Ovary (tissue), 9 donors: Measurements from ENCODE around the gene TMEM132D. TPM values are rescaled to one million over a fixed set of nuclear protein-coding genes. Genes with fewer than 3 reads are reported as not detected.

Source experiments
- DNase-seq, 5 donors: peaks; one replicate each; pipeline ENCODE4 v3.0.0-alpha.2; 2019 to 2020
- H3K27ac ChIP-seq, 2 donors: fragments of 200-600 bp; one replicate each; pipeline versions ENCODE4 v1.5.1 to v1.8.0; 2019 to 2022
- H3K27me3 ChIP-seq: fragments of 200-600 bp; one replicate; pipeline ENCODE4 v1.8.0; 2022
- H3K36me3 ChIP-seq: fragments of 200-600 bp; sonication (generic); one replicate; pipeline ENCODE4 v1.5.1; 2019
- H3K4me1 ChIP-seq: one replicate; pipeline ENCODE4 v1.8.1; 2013; ENCODE audit warnings: mild to moderate bottlenecking, moderate library complexity; ENCODE audit not compliant: insufficient read depth
- H3K4me3 ChIP-seq: fragments of 200-600 bp; sonication (generic); one replicate; pipeline ENCODE4 v1.5.1; 2017
- H3K9me3 ChIP-seq, 2 donors: fragments of 200-600 bp in 1 of 2; sonication (generic) in 1 of 2; one replicate each; pipeline versions ENCODE4 v1.5.1 to v1.8.1; 2013 to 2019; ENCODE audit warnings: mild to moderate bottlenecking in 1 of 2, moderate library complexity in 1 of 2
- EP300 ChIP-seq: sonication (generic); formaldehyde crosslinking; IDR thresholded peaks from one replicate; pipeline ENCODE4 v1.6.1; 2017; ENCODE audit warnings: antibody characterized with exemption
- POLR2A ChIP-seq: fragments of 450-650 bp; IDR thresholded peaks from one replicate; pipeline ENCODE4 v1.6.1; 2017; ENCODE audit warnings: antibody characterized with exemption, mild to moderate bottlenecking, moderate library complexity
- WGBS, 3 donors: extraction: QIAGEN DNeasy Blood & Tissue Kit in 1 of 3; methylation state at CpG; one replicate each; pipeline versions ENCODE4 v1.1.5 to v1.1.7; 2013 to 2017; 5-methylcytosine and 5-hydroxymethylcytosine counted together
- intact Hi-C, 4 donors: fragments of 100-400 bp; cut with DNase I; formaldehyde crosslinking; loops; one replicate each; pipeline versions ENCODE4 v1.11.0 to v1.15.1; 2022 to 2023
- polyA plus RNA-seq, 2 donors: library from polyadenylated mRNA; stranded (reverse); fragments of 200-250 nt in 1 of 2; fragments of 350-450 nt in 1 of 2; fragmentation: Illumina TruSeq in 1 of 2; extraction: RNeasy Lipid Tissue Mini Kit (QIAGEN cat#74804) in 1 of 2; gene quantifications; one replicate each; pipeline ENCODE4 v1.2.3, GENCODE V29; 2013 to 2014
- total RNA-seq, 7 donors: library from RNA; depleted of rRNA in 2 of 7; stranded (reverse); fragments of >200 nt in 2 of 7; fragmentation: NEBNext Ultra II Directional in 3 of 7; extraction: Animal tissue kit (Norgen Biotek cat#: 25700) in 3 of 7; gene quantifications; one replicate each; pipeline versions ENCODE4 v1.1.0 to v1.2.4, GENCODE V29; 2016 to 2023
- TF ChIP-seq, protein P1 (sequence below), 3 donors: fragments of 450-650 bp in 2 of 3; fragments of 200-600 bp in 1 of 3; IDR thresholded peaks; one replicate each; pipeline versions ENCODE4 v1.5.1 to v1.8.0; 2016 to 2022; ENCODE audit warnings: antibody characterized with exemption in 3 of 3, mild to moderate bottlenecking in 1 of 3
- donor health status: DM: no; HTN: no; CAD: no; lungs with moderate emphysema.
- donor health status: DM: no; HTN: no; CAD: no.
- donor health status: Bipolar disorder and iron deficiency.
- donor health status: DM: yes; HTN: yes; CAD: no.
- donor health status: DM: no; HTN: no; CAD: no.
- donor health status: DM: yes; HTN: yes; CAD: no.

The TMEM132D gene
- total and polyA plus RNA-seq, 9 donors: 0.04 TPM; not detected in 8

DNA sequence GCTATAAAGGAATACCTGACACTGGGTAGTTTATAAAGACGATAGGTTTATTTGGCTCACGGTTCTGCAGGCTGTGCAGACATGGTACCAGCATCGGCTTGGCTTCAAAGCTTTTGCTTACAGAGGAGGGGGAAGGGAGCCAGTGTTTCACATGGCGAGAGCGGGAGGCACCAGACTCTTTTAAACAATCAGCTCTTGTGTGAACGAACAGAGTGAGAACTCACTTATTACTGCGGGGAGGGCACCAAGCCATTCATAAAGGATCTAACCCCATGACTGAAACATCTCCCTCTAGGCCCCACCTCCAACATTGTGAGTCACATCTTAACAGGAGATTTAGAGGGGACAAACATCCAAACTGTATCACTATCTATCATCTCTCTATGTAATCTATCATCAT is 227.4 kb downstream of the TMEM132D start:
- Histone ChIP-seq H3K36me3 (no peaks in the 10 kb centered on the region), H3K4me1 (no peaks in the 10 kb centered on the region), H3K27me3 (no peaks in the 10 kb centered on the region), H3K4me3 (no peak overlapping the region), H3K9me3 (no peaks in the 10 kb centered on the region), H3K27ac (no peak overlapping the region)
- WGBS, 3 donors: 82 to 87% (median 82%) methylated on average over 7 of the region's 7 CpGs
- DNase-seq: no peak
- TF ChIP-seq EP300: no peak
- TF ChIP-seq, protein P1, sequence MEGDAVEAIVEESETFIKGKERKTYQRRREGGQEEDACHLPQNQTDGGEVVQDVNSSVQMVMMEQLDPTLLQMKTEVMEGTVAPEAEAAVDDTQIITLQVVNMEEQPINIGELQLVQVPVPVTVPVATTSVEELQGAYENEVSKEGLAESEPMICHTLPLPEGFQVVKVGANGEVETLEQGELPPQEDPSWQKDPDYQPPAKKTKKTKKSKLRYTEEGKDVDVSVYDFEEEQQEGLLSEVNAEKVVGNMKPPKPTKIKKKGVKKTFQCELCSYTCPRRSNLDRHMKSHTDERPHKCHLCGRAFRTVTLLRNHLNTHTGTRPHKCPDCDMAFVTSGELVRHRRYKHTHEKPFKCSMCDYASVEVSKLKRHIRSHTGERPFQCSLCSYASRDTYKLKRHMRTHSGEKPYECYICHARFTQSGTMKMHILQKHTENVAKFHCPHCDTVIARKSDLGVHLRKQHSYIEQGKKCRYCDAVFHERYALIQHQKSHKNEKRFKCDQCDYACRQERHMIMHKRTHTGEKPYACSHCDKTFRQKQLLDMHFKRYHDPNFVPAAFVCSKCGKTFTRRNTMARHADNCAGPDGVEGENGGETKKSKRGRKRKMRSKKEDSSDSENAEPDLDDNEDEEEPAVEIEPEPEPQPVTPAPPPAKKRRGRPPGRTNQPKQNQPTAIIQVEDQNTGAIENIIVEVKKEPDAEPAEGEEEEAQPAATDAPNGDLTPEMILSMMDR (IDR thresholded peaks at IDR 0.05): no peak
- no peak for TF ChIP-seq POLR2A
- intact Hi-C loops: no loop called here

- TF ChIP-seq POLR2A (no peak), EP300 (no peak)
- TF ChIP-seq, protein P1 (IDR thresholded peaks at IDR 0.05): no peak
- H3K36me3 ChIP-seq: no peaks in the 10 kb centered on the region
- DNase-seq: no peak
- H3K9me3 ChIP-seq: no peaks in the 10 kb centered on the region
- WGBS, 3 donors: 72 to 80% (median 73%) methylated on average over 3 of the region's 3 CpGs
- H3K27me3 ChIP-seq: no peaks in the 10 kb centered on the region
- intact Hi-C loops: no loop called here
- no peak overlapping the region for H3K4me3 ChIP-seq
- H3K4me1 ChIP-seq: no peaks in the 10 kb centered on the region
- H3K27ac ChIP-seq: no peak overlapping the region
These were observed 227.9 kb downstream of the TMEM132D start for GRCh38 chr12:129675947-129676346.

DNA sequence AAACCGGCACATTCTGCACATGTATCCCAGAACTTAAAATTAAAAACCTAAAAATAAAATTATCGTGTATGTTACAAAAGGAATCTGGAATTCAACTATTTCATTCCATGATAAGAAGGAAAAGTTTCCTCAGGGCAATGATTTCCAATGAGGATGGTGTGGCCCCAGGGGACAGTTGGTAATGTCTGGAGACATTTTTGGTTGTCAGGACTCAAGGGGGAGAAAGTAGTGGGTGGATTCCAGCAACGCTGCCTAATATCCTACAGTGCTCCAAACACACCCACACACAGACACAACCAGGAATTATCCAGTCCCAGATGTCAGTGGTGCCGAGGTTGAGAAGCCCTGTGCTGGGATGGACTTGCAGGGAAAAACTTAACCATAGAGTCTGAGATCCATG is 228.3 kb downstream of the TMEM132D start:
- Histone ChIP-seq H3K4me3 (no peak overlapping the region), H3K36me3 (no peaks in the 10 kb centered on the region), H3K9me3 (no peaks in the 10 kb centered on the region), H3K27ac (no peak overlapping the region), H3K27me3 (no peaks in the 10 kb centered on the region), H3K4me1 (no peaks in the 10 kb centered on the region)
- intact Hi-C loops: no loop called here
- 63 to 73% (median 68%) methylated on average over 4 of the region's 4 CpGs for WGBS, 3 donors
- TF ChIP-seq, protein P1 (IDR thresholded peaks at IDR 0.05): no peak
- TF ChIP-seq POLR2A (no peak), EP300 (no peak)
- no peak for DNase-seq

GRCh38 chr12:129673806-129674205 is 230.0 kb downstream of the TMEM132D start:
- WGBS, 3 donors: 58 to 73% (median 65%) methylated on average over 5 of the region's 5 CpGs
- no peaks in the 10 kb centered on the region for H3K4me1 ChIP-seq
- no peak for DNase-seq
- no peaks in the 10 kb centered on the region for H3K27me3 ChIP-seq
- H3K27ac ChIP-seq: no peak overlapping the region
- TF ChIP-seq, protein P1 (IDR thresholded peaks at IDR 0.05): no peak
- TF ChIP-seq POLR2A (no peak), EP300 (no peak)
- H3K36me3 ChIP-seq: no peaks in the 10 kb centered on the region
- intact Hi-C loops: no loop called here
- H3K9me3 ChIP-seq: no peaks in the 10 kb centered on the region
- no peak overlapping the region for H3K4me3 ChIP-seq
